ENCODE results near the gene SYTL2.
"Not testable (repeated sequence)": the region's sequence is repeated elsewhere in the genome, so short reads cannot be mapped to it uniquely, and the experiment has no call there.

SYTL2 gene

GRCh38 chr11:85798361-85798760 lies 12.6 kb downstream of the SYTL2 start:
- no peaks in the 10 kb centered on the region for H3K36me3 ChIP-seq (ENCODE audit: control insufficient read depth, insufficient read depth, low read length)
- H3K9me3 ChIP-seq (ENCODE audit: control insufficient read depth, low read length), result no peaks in the 10 kb centered on the region
- 94 to 96% methylated on average over 4 of the region's 4 CpGs for WGBS, 2 experiments
- H3K27me3 ChIP-seq (ENCODE audit: control insufficient read depth, insufficient read depth, low read length, poor library complexity, severe bottlenecking), result no peaks in the 10 kb centered on the region
- H3K4me1 ChIP-seq (ENCODE audit: control insufficient read depth, insufficient read depth, low read length), result no peaks in the 10 kb centered on the region
- no peak overlapping the region for H3K4me3 ChIP-seq (ENCODE audit: insufficient read depth, low read depth, low read length)
- no peak overlapping the region for H3K27ac ChIP-seq (ENCODE audit: insufficient read depth, low read depth, low read length, poor library complexity, severe bottlenecking)

- H3K36me3 ChIP-seq (ENCODE audit: control insufficient read depth, insufficient read depth, low read length), result no peaks in the 10 kb centered on the region
- no peak overlapping the region for H3K27ac ChIP-seq (ENCODE audit: insufficient read depth, low read depth, low read length, poor library complexity, severe bottlenecking)
- H3K27me3 ChIP-seq (ENCODE audit: control insufficient read depth, insufficient read depth, low read length, poor library complexity, severe bottlenecking), result no peaks in the 10 kb centered on the region
- no peaks in the 10 kb centered on the region for H3K4me1 ChIP-seq (ENCODE audit: control insufficient read depth, insufficient read depth, low read length)
- H3K9me3 ChIP-seq (ENCODE audit: control insufficient read depth, low read length), result no peaks in the 10 kb centered on the region
- H3K4me3 ChIP-seq (ENCODE audit: insufficient read depth, low read depth, low read length), result no peak overlapping the region
- 90 to 100% methylated on average over 2 to 4 of the region's 4 CpGs for WGBS, 2 experiments
Observed at GRCh38 chr11:85795712-85796487, 15.0 kb downstream of the SYTL2 start.

DNA sequence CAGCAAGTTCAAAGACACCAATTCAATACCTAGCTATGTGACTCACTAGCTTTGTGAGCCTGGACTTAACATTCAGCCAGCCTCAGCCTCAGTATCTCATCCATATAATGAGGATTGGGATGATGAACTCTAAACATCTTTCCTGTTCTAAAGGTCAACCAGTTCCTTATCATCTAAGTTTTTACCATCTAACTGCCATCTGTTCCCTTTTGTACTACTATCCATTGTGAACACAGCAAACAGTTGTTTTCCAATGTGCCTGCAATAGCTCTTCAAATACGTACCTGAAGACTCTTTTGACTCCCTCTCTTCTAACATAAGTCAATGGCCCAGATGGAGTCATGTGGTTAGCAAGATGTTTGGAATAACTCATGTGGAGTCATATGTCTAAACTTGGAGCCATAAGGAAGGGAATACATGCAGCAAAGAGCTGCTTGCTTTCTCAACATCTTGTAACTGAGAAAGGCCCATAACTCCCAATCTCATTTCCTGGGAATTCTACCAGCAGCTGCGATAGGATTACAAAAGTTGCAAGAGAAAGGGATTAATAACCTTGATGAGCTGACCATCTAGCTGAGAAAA lies 19.4 kb downstream of the SYTL2 start:
- 94 to 98% methylated on average over 2 of the region's 2 CpGs for WGBS, 2 experiments
- Histone ChIP-seq H3K4me3 (ENCODE audit: insufficient read depth, low read depth, low read length) (no peak overlapping the region), H3K27ac (ENCODE audit: insufficient read depth, low read depth, low read length, poor library complexity, severe bottlenecking) (no peak overlapping the region)

GRCh38 chr11:85787809-85788760 lies 22.9 kb downstream of the SYTL2 start:
- WGBS, 2 experiments, result 96 to 97% methylated on average over 3 of the region's 3 CpGs

More for the DNA sequence above, 19.4 kb downstream of the SYTL2 start:
- Histone ChIP-seq H3K9me3 (ENCODE audit: control insufficient read depth, low read length) (no peaks in the 10 kb centered on the region), H3K36me3 (ENCODE audit: control insufficient read depth, insufficient read depth, low read length) (no peaks in the 10 kb centered on the region), H3K4me1 (ENCODE audit: control insufficient read depth, insufficient read depth, low read length) (no peaks in the 10 kb centered on the region), H3K27me3 (ENCODE audit: control insufficient read depth, insufficient read depth, low read length, poor library complexity, severe bottlenecking) (no peaks in the 10 kb centered on the region)

GRCh38 chr11:85787168-85787567 lies 23.8 kb downstream of the SYTL2 start:
- no peaks in the 10 kb centered on the region for H3K36me3 ChIP-seq (ENCODE audit: control insufficient read depth, insufficient read depth, low read length)
- H3K4me3 ChIP-seq (ENCODE audit: insufficient read depth, low read depth, low read length), result no peak overlapping the region
- WGBS, 2 experiments, result 88% methylated on average over 1 of the region's 1 CpG
- no peaks in the 10 kb centered on the region for H3K9me3 ChIP-seq (ENCODE audit: control insufficient read depth, low read length)
- H3K27ac ChIP-seq (ENCODE audit: insufficient read depth, low read depth, low read length, poor library complexity, severe bottlenecking), result no peak overlapping the region
- H3K4me1 ChIP-seq (ENCODE audit: control insufficient read depth, insufficient read depth, low read length), result no peaks in the 10 kb centered on the region
- no peaks in the 10 kb centered on the region for H3K27me3 ChIP-seq (ENCODE audit: control insufficient read depth, insufficient read depth, low read length, poor library complexity, severe bottlenecking)

More at GRCh38 chr11:85787809-85788760, 22.9 kb downstream of the SYTL2 start:
- Histone ChIP-seq H3K27me3 (ENCODE audit: control insufficient read depth, insufficient read depth, low read length, poor library complexity, severe bottlenecking) (no peaks in the 10 kb centered on the region), H3K36me3 (ENCODE audit: control insufficient read depth, insufficient read depth, low read length) (no peaks in the 10 kb centered on the region), H3K4me3 (ENCODE audit: insufficient read depth, low read depth, low read length) (no peak overlapping the region), H3K4me1 (ENCODE audit: control insufficient read depth, insufficient read depth, low read length) (no peaks in the 10 kb centered on the region), H3K27ac (ENCODE audit: insufficient read depth, low read depth, low read length, poor library complexity, severe bottlenecking) (no peak overlapping the region), H3K9me3 (ENCODE audit: control insufficient read depth, low read length) (no peaks in the 10 kb centered on the region)

GRCh38 chr11:85784480-85785265 lies 26.3 kb downstream of the SYTL2 start:
- no peaks in the 10 kb centered on the region for H3K36me3 ChIP-seq (ENCODE audit: control insufficient read depth, insufficient read depth, low read length)
- no peaks in the 10 kb centered on the region for H3K27me3 ChIP-seq (ENCODE audit: control insufficient read depth, insufficient read depth, low read length, poor library complexity, severe bottlenecking)
- WGBS, 2 experiments, result 96 to 99% methylated on average over 5 to 6 of the region's 6 CpGs
- peaks cover 8% of the 10 kb centered on the region for H3K4me1 ChIP-seq (ENCODE audit: control insufficient read depth, insufficient read depth, low read length)
- H3K9me3 ChIP-seq (ENCODE audit: control insufficient read depth, low read length), result no peaks in the 10 kb centered on the region
- H3K4me3 ChIP-seq (ENCODE audit: insufficient read depth, low read depth, low read length), result no peak overlapping the region
- no peak overlapping the region for H3K27ac ChIP-seq (ENCODE audit: insufficient read depth, low read depth, low read length, poor library complexity, severe bottlenecking)

GRCh38 chr11:85783758-85784157 lies 27.2 kb downstream of the SYTL2 start:
- no peak overlapping the region for H3K27ac ChIP-seq (ENCODE audit: insufficient read depth, low read depth, low read length, poor library complexity, severe bottlenecking)
- H3K27me3 ChIP-seq (ENCODE audit: control insufficient read depth, insufficient read depth, low read length, poor library complexity, severe bottlenecking), result no peaks in the 10 kb centered on the region
- H3K4me3 ChIP-seq (ENCODE audit: insufficient read depth, low read depth, low read length), result no peak overlapping the region
- WGBS, 2 experiments, result 89 to 93% methylated on average over 1 of the region's 1 CpG
- H3K4me1 ChIP-seq (ENCODE audit: control insufficient read depth, insufficient read depth, low read length), result peaks cover 8% of the 10 kb centered on the region
- no peaks in the 10 kb centered on the region for H3K9me3 ChIP-seq (ENCODE audit: control insufficient read depth, low read length)
- no peaks in the 10 kb centered on the region for H3K36me3 ChIP-seq (ENCODE audit: control insufficient read depth, insufficient read depth, low read length)

DNA sequence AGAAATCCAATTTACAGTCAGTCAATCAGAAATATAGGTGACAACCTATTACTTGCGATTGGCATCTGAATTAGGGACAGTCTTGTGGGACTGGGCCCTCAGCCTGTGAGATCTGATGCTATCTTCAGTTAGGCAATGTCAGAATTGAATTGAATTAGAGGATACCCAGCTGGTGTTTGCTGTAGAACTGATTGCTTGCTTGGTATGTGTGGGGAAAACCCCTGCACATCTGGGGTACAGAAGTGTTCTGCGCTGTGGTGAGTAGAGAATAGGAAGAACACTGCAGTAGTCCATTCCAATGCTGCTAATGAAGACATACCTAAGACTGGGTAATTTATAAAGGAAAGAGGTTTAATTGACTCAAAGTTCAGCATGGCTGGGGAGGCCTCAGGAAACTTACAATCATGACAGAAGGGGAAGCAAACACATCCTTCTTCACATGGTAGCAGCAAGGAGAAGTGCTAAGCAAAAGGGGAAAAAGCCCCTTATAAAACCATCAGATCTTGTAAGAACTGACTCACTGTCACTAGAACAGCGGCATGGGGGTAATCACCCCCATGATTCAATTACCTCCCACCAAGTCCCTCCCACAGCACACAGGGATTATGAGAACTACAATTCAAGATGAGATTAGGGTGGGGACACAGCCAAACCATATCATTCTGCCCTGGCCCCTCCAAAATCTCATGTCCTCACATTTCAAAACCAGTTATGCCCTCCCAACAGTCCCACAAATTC lies 30.0 kb downstream of the SYTL2 start:
- not testable (repeated sequence) for H3K27ac ChIP-seq (ENCODE audit: insufficient read depth, low read depth, low read length, poor library complexity, severe bottlenecking); H3K9me3 ChIP-seq (ENCODE audit: control insufficient read depth, low read length); H3K4me3 ChIP-seq (ENCODE audit: insufficient read depth, low read depth, low read length); H3K27me3 ChIP-seq (ENCODE audit: control insufficient read depth, insufficient read depth, low read length, poor library complexity, severe bottlenecking); H3K36me3 ChIP-seq (ENCODE audit: control insufficient read depth, insufficient read depth, low read length); H3K4me1 ChIP-seq (ENCODE audit: control insufficient read depth, insufficient read depth, low read length)
- WGBS, 2 experiments, result 90 to 97% methylated on average over 3 of the region's 3 CpGs

GRCh38 chr11:85779956-85780640 lies 30.8 kb downstream of the SYTL2 start:
- WGBS, 2 experiments, result 77 to 78% methylated on average over 3 of the region's 3 CpGs
- Histone ChIP-seq H3K27me3 (ENCODE audit: control insufficient read depth, insufficient read depth, low read length, poor library complexity, severe bottlenecking) (no peaks in the 10 kb centered on the region), H3K9me3 (ENCODE audit: control insufficient read depth, low read length) (no peaks in the 10 kb centered on the region), H3K4me3 (ENCODE audit: insufficient read depth, low read depth, low read length) (no peak overlapping the region), H3K4me1 (ENCODE audit: control insufficient read depth, insufficient read depth, low read length) (peaks cover 8% of the 10 kb centered on the region), H3K36me3 (ENCODE audit: control insufficient read depth, insufficient read depth, low read length) (no peaks in the 10 kb centered on the region), H3K27ac (ENCODE audit: insufficient read depth, low read depth, low read length, poor library complexity, severe bottlenecking) (no peak overlapping the region)
